Naive thymus-derived CD4-positive, alpha-beta T cell (primary cell): ENCODE data around the gene PPT2. TPM values are rescaled to one million over a fixed set of nuclear protein-coding genes. Genes with fewer than 3 reads are reported as not detected.

Source experiments
- microRNA-seq: library from miRNA; unstranded; fragments of <30 nt; microRNA quantifications from one replicate; pipeline ENCODE4 v1.2.0, GENCODE V29; 2022; ENCODE audit warnings: borderline microRNAs expressed
- polyA plus RNA-seq, 2 donors: library from polyadenylated mRNA; unstranded; fragments of 300-500 nt; fragmentation: Illumina TruSeq; gene quantifications; one replicate each; pipeline ENCODE4 v1.2.3, GENCODE V29; 2021
- total RNA-seq, 6 experiments: library from RNA in 5 of 6; stranded (reverse) in 5 of 6; gene quantifications; 1 replicate in 5 of 6; 2 replicates in 1 of 6; pipeline ENCODE4 v1.2.3 and lab custom pipeline; 2021 to 2026

PPT2 gene
- total and polyA plus RNA-seq, 7 experiments from 2014 or later = 11.8 to 21.9 (median 15.7) TPM

Small RNAs within 50 kb of the gene (microRNA-seq; reads per million reads assigned to microRNA genes)
- gene MIR6721 (not detected), gene MIR6833 (not detected)

Other genes with a start within 250 kb of the PPT2 start
- 1 to 10 TPM in 4 of 5 experiments, under 1 TPM in 1; 0.89 to 8.2 (median 2.3) TPM for gene C2, start 226.4 kb upstream of the PPT2 start, total RNA-seq
- gene C2, start 226.4 kb upstream of the PPT2 start, polyA plus RNA-seq = under 1 TPM in 1 of 2 donors, not detected in 1; 0.10 TPM
- 1 to 10 TPM in 2 of 5 experiments, under 1 TPM in 1, not detected in 2; 0.56 to 1.4 (median 1.1) TPM for gene CFB, start 208.0 kb upstream of the PPT2 start, total RNA-seq
- 1 to 10 TPM; 1.4 to 1.8 TPM for gene CFB, start 208.0 kb upstream of the PPT2 start, polyA plus RNA-seq
- 10 to 100 TPM; 47.5 to 71.7 (median 59.1) TPM for gene NELFE, start 195.2 kb upstream of the PPT2 start, total RNA-seq
- gene NELFE, start 195.2 kb upstream of the PPT2 start, polyA plus RNA-seq = 10 to 100 TPM; 56.5 to 76.6 TPM
- gene SKIC2, start 195.0 kb upstream of the PPT2 start, total RNA-seq = 100 to 1,000 TPM in 3 of 5 experiments, 10 to 100 TPM in 2; 85.6 to 139 (median 101) TPM
- gene SKIC2, start 195.0 kb upstream of the PPT2 start, polyA plus RNA-seq = 10 to 100 TPM; 20.1 to 23.5 TPM
- gene DXO, start 182.0 kb upstream of the PPT2 start, total RNA-seq = 10 to 100 TPM; 19.3 to 44.3 (median 35.0) TPM
- 10 to 100 TPM; 12.6 to 16.2 TPM for gene DXO, start 182.0 kb upstream of the PPT2 start, polyA plus RNA-seq
- 1 to 10 TPM; 3.2 to 9.0 (median 8.0) TPM for gene C4A, start 172.1 kb upstream of the PPT2 start, total RNA-seq
- gene C4A, start 172.1 kb upstream of the PPT2 start, polyA plus RNA-seq = not detected
- gene C4B, start 139.3 kb upstream of the PPT2 start, total RNA-seq = 1 to 10 TPM; 3.2 to 8.5 (median 8.0) TPM
- under 1 TPM in 1 of 2 donors, not detected in 1; 0.59 TPM for gene C4B, start 139.3 kb upstream of the PPT2 start, polyA plus RNA-seq
- 1 to 10 TPM in 1 of 5 experiments, under 1 TPM in 3, not detected in 1; 0.32 to 1.1 (median 0.44) TPM for gene CYP21A2, start 115.7 kb upstream of the PPT2 start, total RNA-seq
- gene CYP21A2, start 115.7 kb upstream of the PPT2 start, polyA plus RNA-seq = not detected
- 10 to 100 TPM in 4 of 5 experiments, 1 to 10 TPM in 1; 8.8 to 17.2 (median 13.1) TPM for gene TNXB, start 44.8 kb upstream of the PPT2 start, total RNA-seq
- under 1 TPM in 1 of 2 donors, not detected in 1; 0.43 TPM for gene TNXB, start 44.8 kb upstream of the PPT2 start, polyA plus RNA-seq
- 100 to 1,000 TPM; 115 to 168 (median 142) TPM for gene ATF6B, start 25.9 kb upstream of the PPT2 start, total RNA-seq
- 10 to 100 TPM; 28.0 to 29.0 TPM for gene ATF6B, start 25.9 kb upstream of the PPT2 start, polyA plus RNA-seq
- 1 to 10 TPM in 4 of 5 experiments, under 1 TPM in 1; 0.82 to 5.1 (median 3.0) TPM for gene FKBPL, start 23.9 kb upstream of the PPT2 start, total RNA-seq
- gene FKBPL, start 23.9 kb upstream of the PPT2 start, polyA plus RNA-seq = 1 to 10 TPM; 1.3 to 4.1 TPM
- gene PRRT1, start 2.2 kb upstream of the PPT2 start, total RNA-seq = 1 to 10 TPM in 4 of 5 experiments, under 1 TPM in 1; 0.31 to 7.4 (median 3.4) TPM
- 1 to 10 TPM; 2.2 to 6.2 TPM for gene PRRT1, start 2.2 kb upstream of the PPT2 start, polyA plus RNA-seq
- 10 to 100 TPM in 4 of 5 experiments, 1 to 10 TPM in 1; 7.5 to 25.9 (median 17.2) TPM for gene EGFL8, start 10.5 kb downstream of the PPT2 start, total RNA-seq
- under 1 TPM; 0.30 to 0.86 TPM for gene EGFL8, start 10.5 kb downstream of the PPT2 start, polyA plus RNA-seq
- gene AGPAT1, start 21.9 kb downstream of the PPT2 start, total RNA-seq = 10 to 100 TPM; 25.0 to 46.1 (median 31.6) TPM
- 10 to 100 TPM; 19.3 to 19.5 TPM for gene AGPAT1, start 21.9 kb downstream of the PPT2 start, polyA plus RNA-seq
- gene RNF5, start 24.3 kb downstream of the PPT2 start, total RNA-seq = 10 to 100 TPM; 17.0 to 50.6 (median 40.9) TPM
- 100 to 1,000 TPM; 107 to 111 TPM for gene RNF5, start 24.3 kb downstream of the PPT2 start, polyA plus RNA-seq
- 10 to 100 TPM; 32.6 to 92.2 (median 38.0) TPM for gene AGER, start 30.1 kb downstream of the PPT2 start, total RNA-seq
- gene AGER, start 30.1 kb downstream of the PPT2 start, polyA plus RNA-seq = under 1 TPM in 1 of 2 donors, not detected in 1; 0.47 TPM
- 100 to 1,000 TPM; 105 to 221 (median 144) TPM for gene PBX2, start 36.1 kb downstream of the PPT2 start, total RNA-seq
- gene PBX2, start 36.1 kb downstream of the PPT2 start, polyA plus RNA-seq = 1 to 10 TPM; 2.5 to 3.0 TPM
- gene GPSM3, start 38.5 kb downstream of the PPT2 start, total RNA-seq = 100 to 1,000 TPM; 268 to 325 (median 277) TPM
- 100 to 1,000 TPM; 148 to 178 TPM for gene GPSM3, start 38.5 kb downstream of the PPT2 start, polyA plus RNA-seq
- 1 to 10 TPM in 2 of 5 experiments, under 1 TPM in 3; 0.27 to 4.7 (median 0.81) TPM for gene NOTCH4, start 69.9 kb downstream of the PPT2 start, total RNA-seq
- gene NOTCH4, start 69.9 kb downstream of the PPT2 start, polyA plus RNA-seq = under 1 TPM; 0.32 to 0.59 TPM
- not detected for gene TSBP1, start 217.8 kb downstream of the PPT2 start, total RNA-seq
- gene TSBP1, start 217.8 kb downstream of the PPT2 start, polyA plus RNA-seq = not detected